Measurements from ENCODE around the gene RMI1.

GRCh38 chr9:84000186-84000585 lies 19.6 kb downstream of the RMI1 start:
- TF ChIP-seq ZBTB33 (IDR thresholded peaks at IDR 0.05) = no peak
- TF ChIP-seq CTCF (IDR thresholded peaks at IDR 0.05 in 2 of 3, conservative IDR thresholded peaks at IDR 0.05 in 1 of 3; ENCODE audit: control insufficient read depth in 2 of 3, extremely low read depth in 1 of 3, insufficient read depth in 1 of 3, low read depth in 3 of 3, low read length in 3 of 3) = no peak
- no peak for TF ChIP-seq EZH2 (IDR thresholded peaks at IDR 0.05; ENCODE audit: borderline replicate concordance, control insufficient read depth, low read depth, low read length)
- TF ChIP-seq ZNF217 (IDR thresholded peaks at IDR 0.05) = no peak
- no peak for TF ChIP-seq MAX (IDR thresholded peaks at IDR 0.05; ENCODE audit: low read depth, low read length)
